Kidney epithelial cell (primary cell): ENCODE measurements around the gene ELAVL2. TPM values are rescaled to one million over a fixed set of nuclear protein-coding genes. Genes with fewer than 3 reads are reported as not detected.

Experiments used
- DNase-seq: peaks from one replicate; pipeline ENCODE4 v3.0.0-alpha.2; 2010; ENCODE audit warnings: low read depth
- H3K27me3 ChIP-seq: 2 replicates; pipeline ENCODE4 v1.6.0; 2011; ENCODE audit warnings: low read length; ENCODE audit not compliant: control insufficient read depth, insufficient read depth
- H3K36me3 ChIP-seq: 2 replicates; pipeline ENCODE4 v1.5.1; 2011; ENCODE audit warnings: low read length; ENCODE audit not compliant: control insufficient read depth, insufficient read depth
- H3K4me3 ChIP-seq: 2 replicates; pipeline ENCODE4 v1.5.1; 2011; ENCODE audit warnings: low read depth, mild to moderate bottlenecking, control low read depth, low read length
- total RNA-seq: library from RNA; depleted of rRNA; stranded (reverse); fragments of >200 nt; gene quantifications from 2 replicates; pipeline ENCODE4 v1.2.3, GENCODE V29; 2015
- TF ChIP-seq, protein P1 (sequence below): IDR thresholded peaks from 2 replicates; pipeline ENCODE4 v1.5.1; 2011; ENCODE audit warnings: mild to moderate bottlenecking, moderate library complexity, low read length, control low read depth, inconsistent platforms; ENCODE audit not compliant: insufficient read depth, poor library complexity, severe bottlenecking

ELAVL2 gene
- total RNA-seq, 1 donor from 2014 or later: 0.92 TPM

DNA sequence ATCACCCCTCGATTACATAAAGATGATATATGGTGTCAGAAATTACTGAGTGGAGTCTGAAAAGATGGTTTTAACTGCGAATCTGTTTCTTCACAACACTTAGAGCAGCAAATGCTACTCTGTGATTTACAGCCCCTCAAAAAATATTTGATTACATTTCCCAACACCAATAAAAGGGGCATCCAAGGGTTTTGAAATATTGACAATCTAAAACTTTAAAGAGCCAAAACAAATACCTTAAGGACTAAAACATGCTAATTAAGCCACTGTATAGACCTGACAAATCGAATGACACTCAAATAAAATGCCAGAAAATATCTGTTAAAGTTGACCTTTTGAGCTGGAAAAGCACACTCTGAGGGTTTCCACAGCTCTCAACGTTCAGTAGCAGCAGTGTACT is 73.2 kb downstream of the ELAVL2 start:
- no peak overlapping the region for H3K4me3 ChIP-seq
- TF ChIP-seq, protein P1, sequence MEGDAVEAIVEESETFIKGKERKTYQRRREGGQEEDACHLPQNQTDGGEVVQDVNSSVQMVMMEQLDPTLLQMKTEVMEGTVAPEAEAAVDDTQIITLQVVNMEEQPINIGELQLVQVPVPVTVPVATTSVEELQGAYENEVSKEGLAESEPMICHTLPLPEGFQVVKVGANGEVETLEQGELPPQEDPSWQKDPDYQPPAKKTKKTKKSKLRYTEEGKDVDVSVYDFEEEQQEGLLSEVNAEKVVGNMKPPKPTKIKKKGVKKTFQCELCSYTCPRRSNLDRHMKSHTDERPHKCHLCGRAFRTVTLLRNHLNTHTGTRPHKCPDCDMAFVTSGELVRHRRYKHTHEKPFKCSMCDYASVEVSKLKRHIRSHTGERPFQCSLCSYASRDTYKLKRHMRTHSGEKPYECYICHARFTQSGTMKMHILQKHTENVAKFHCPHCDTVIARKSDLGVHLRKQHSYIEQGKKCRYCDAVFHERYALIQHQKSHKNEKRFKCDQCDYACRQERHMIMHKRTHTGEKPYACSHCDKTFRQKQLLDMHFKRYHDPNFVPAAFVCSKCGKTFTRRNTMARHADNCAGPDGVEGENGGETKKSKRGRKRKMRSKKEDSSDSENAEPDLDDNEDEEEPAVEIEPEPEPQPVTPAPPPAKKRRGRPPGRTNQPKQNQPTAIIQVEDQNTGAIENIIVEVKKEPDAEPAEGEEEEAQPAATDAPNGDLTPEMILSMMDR: no peak
- no peak for DNase-seq

DNA sequence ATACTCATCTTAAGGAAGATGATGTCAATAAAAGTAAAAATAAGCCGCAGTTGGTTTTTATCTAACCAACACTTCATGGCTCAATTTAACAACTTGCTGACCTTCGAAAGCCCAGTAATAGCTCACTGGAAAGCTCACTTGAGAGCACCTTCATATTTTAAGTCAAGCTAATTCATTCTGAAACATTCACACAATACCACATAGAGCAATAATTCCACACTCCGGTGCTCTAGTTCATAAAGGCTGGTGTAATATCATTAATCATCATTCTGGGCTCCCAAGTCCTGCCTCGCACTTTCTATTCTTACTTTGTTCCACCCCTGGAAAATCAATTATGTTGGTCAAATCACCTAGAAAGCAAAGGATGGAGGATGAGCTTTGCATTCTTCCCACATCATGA is 74.4 kb downstream of the ELAVL2 start:
- Histone ChIP-seq H3K4me3 (no peak overlapping the region), H3K36me3 (no peaks in the 10 kb centered on the region), H3K27me3 (no peaks in the 10 kb centered on the region)
- DNase-seq: no peak
- TF ChIP-seq, protein P1: no peak

More for the DNA sequence above, 73.2 kb downstream of the ELAVL2 start:
- H3K27me3 ChIP-seq: no peaks in the 10 kb centered on the region
- no peaks in the 10 kb centered on the region for H3K36me3 ChIP-seq

DNA sequence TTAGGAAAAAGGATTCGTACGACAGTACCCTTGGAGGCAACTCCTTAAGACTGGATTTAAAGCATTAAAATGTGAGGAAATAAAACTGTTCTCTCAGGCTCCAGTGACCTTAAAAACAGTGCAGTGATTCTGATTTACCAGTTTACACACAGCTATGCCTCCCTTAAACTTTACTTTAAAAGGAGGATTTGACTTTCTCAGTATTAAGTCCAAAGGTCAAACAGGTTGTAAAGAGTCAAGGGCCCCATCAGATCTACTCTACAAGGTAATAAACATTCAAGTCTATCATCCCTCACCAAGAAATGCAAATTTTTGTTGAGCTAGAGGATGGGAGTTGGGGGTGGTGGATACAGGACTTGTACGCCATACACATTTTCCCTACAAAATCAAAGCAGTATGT is 75.2 kb downstream of the ELAVL2 start:
- no peaks in the 10 kb centered on the region for H3K36me3 ChIP-seq
- TF ChIP-seq, protein P1: no peak
- no peak for DNase-seq
- no peaks in the 10 kb centered on the region for H3K27me3 ChIP-seq
- H3K4me3 ChIP-seq: no peak overlapping the region

DNA sequence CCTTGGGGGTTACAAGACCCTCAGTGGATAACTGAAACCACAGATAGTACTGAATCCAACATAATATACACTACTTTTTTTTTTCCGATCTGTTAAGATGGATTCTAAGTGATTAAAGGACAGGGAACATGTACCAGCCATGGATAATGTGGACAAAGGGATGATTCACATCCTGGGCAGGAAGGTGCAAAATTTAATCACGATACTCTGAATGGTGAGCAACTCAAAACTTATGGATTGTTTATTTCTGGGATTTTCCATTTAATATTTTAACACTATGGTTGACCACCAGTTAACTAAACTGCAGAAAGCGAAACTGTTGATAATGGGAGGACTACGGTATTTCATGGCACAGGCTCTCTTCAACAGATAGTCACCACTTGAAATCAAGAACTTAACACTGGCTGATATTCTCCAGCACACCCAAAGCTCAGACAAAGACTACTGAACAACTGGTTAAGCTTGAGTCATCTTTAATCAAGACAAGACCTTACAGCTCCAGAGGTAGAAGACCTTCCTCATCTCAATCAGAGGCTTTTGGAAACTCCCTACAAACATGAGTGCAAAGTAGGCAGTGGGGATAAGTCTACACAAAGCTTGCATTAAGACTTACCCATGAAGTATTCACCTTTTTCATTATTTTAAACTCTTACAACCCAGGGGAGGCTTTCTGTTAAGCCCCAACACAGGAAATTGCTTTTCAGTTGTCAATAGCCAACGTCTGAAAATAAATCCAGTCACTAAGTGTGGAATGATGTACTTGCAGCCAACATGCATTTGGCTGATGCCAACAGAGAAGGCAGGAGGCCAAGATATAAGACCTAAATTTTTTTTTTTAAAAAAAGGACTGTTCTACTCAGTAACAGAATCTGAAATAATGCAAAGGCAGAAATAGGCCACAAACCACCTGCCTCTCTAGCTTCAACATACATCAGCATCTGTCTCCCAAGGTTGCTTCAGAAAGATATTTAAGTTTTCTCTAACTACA is 78.7 kb downstream of the ELAVL2 start:
- no peak for DNase-seq
- no peaks in the 10 kb centered on the region for H3K36me3 ChIP-seq
- no peak overlapping the region for H3K4me3 ChIP-seq
- TF ChIP-seq, protein P1: no peak
- no peaks in the 10 kb centered on the region for H3K27me3 ChIP-seq

DNA sequence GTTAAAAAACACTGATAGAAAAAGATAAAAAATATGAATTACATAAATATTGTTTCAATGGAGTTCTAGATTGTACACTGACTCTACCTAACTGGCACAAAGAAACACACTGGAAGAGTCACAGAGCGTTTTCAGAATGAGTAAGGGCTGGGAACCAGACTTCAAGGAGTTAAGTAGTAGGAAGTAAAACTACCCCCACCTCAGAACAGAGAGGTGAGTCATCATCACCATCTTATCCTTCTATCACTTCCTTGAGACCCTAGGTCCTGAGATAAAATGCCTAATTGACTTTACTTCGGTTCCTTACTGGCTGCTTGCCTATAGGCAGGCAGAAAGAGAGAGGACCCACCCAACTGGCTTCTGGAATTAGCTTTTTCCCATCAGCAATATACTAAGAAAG is 79.7 kb downstream of the ELAVL2 start:
- DNase-seq: no peak
- no peaks in the 10 kb centered on the region for H3K27me3 ChIP-seq
- no peaks in the 10 kb centered on the region for H3K36me3 ChIP-seq
- TF ChIP-seq, protein P1: no peak
- no peak overlapping the region for H3K4me3 ChIP-seq
